ENCODE measurements around the gene POU2F3. TPM values are rescaled to one million over a fixed set of nuclear protein-coding genes. Genes with fewer than 3 reads are reported as not detected.

POU2F3 gene
- total and polyA plus RNA-seq, 11 donors = 0.15 TPM; not detected in 10

- ATAC-seq (peak; percentile 55 to 88 (median 82)), DNase-seq (peak; percentile 80 to 88 (median 81))
- Histone ChIP-seq H3K4me1 (peaks cover 0 to 67% (median 34%) of the 10 kb centered on the region in 12 donors), H3K27me3 (no peaks in the 10 kb centered on the region), H3K27ac (peak within 1 kb of the TSS; percentile 67 to 87 (median 77)), H3K4me3 (peak within 1 kb of the TSS; percentile 54 to 94 (median 72)), H3K36me3 (peaks cover 0 to 15% (median 0%) of the 10 kb centered on the region in 9 donors), H3K9me3 (no peaks in the 10 kb centered on the region)
- TF ChIP-seq POLR2A (IDR thresholded peaks at IDR 0.05) = peak in 1 of 2 donors; percentile 45
- peak in 9 of 12 donors; percentile 4 to 40 (median 17) for TF ChIP-seq CTCF (IDR thresholded peaks at IDR 0.05)
- 1% methylated on average over 52 to 108 of the region's 108 CpGs for WGBS, 4 donors
- intact Hi-C loops (cut with DNase I) = loop anchor here in 2 of 10 donors (5.0 kb wide), 2 partner anchors 34 to 39 kb away; no protein-coding TSS in a partner anchor
Measured at GRCh38 chr11:120210626-120211521, 29.1 kb upstream of the POU2F3 start, which contains the start of gene OAF. Gene OAF, plus strand, starts transcription at chr11:120211032. Its CDS starts 248 bp downstream, at chr11:120211280.

DNA sequence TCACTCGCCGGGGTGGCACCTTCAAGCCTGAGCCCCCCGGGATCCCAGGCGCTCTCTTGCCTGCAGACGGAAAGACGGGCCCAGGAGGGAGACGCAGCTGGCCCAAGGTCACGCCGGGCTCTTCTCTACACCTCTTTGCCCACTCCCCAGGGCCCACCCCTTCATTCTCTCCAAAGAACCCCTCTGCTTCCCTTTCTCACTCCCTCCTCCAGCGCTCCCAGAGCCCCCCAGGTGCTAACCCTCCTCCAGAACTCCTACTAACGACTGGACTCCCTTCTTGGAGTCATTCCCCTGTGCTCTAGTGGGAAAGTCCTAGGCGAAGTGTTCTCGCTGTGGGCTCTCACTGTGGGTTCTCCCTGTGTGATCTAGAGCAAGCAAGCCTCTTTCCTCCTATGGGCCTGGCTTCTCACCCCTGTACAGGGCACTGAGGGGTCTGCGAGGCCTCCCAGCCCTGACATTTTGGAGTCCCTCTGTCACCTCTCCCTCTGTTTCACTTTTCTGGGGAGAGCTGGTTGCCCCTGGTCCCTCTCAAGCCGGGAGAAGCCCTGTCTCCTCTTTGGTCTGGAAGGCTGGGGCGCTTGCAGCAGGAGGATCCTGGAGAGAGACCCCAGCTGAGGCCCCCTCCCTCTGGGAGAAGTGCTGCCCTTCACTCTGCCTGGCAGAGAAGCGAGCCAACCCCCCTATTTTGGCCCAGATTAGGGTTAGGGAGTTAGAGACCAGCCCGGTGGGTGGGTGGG is 28.2 kb upstream of the POU2F3 start:
- DNase-seq (peak in 1 of 5 donors; percentile 26), ATAC-seq (no peak)
- 30 to 42% (median 37%) methylated on average over 18 of the region's 18 CpGs for WGBS, 4 donors
- Histone ChIP-seq H3K27me3 (no peaks in the 10 kb centered on the region), H3K36me3 (peaks cover 0 to 15% (median 0%) of the 10 kb centered on the region in 9 donors), H3K27ac (peak overlapping the region in 11 of 12 donors; percentile 62 to 87 (median 78)), H3K4me3 (peak overlapping the region; percentile 54 to 94 (median 72)), H3K9me3 (no peaks in the 10 kb centered on the region), H3K4me1 (peaks cover 0 to 75% (median 37%) of the 10 kb centered on the region in 12 donors)
- TF ChIP-seq POLR2A (IDR thresholded peaks at IDR 0.05) = no peak
- no peak for TF ChIP-seq CTCF (IDR thresholded peaks at IDR 0.05)
- intact Hi-C loops (cut with DNase I) = loop anchor here in 3 of 10 donors (2.0 to 5.0 kb wide), 3 partner anchors 27 to 39 kb away; no protein-coding TSS in a partner anchor

GRCh38 chr11:120212259-120212878 is 27.6 kb upstream of the POU2F3 start:
- H3K36me3 ChIP-seq = peaks cover 0 to 15% (median 0%) of the 10 kb centered on the region in 9 donors
- peak overlapping the region in 11 of 12 donors; percentile 42 to 87 (median 76) for H3K27ac ChIP-seq
- H3K27me3 ChIP-seq = no peaks in the 10 kb centered on the region
- no peak for TF ChIP-seq POLR2A (IDR thresholded peaks at IDR 0.05)
- no peak for TF ChIP-seq CTCF (IDR thresholded peaks at IDR 0.05)
- no peaks in the 10 kb centered on the region for H3K9me3 ChIP-seq
- intact Hi-C loops (cut with DNase I) = loop anchor here in 3 of 10 donors (2.0 to 5.0 kb wide), 3 partner anchors 28 to 40 kb away; no protein-coding TSS in a partner anchor
- peak overlapping the region; percentile 54 to 94 (median 72) for H3K4me3 ChIP-seq
- H3K4me1 ChIP-seq = peaks cover 0 to 80% (median 42%) of the 10 kb centered on the region in 12 donors
- DNase-seq (peak in 1 of 5 donors; percentile 35), ATAC-seq (no peak)
- WGBS, 4 donors = 57 to 62% (median 59%) methylated on average over 13 of the region's 13 CpGs

Measured in heart left ventricle (tissue), 16 donors.